Hepatocyte (in vitro differentiated cells): ENCODE results near the gene ART4. TPM values are rescaled to one million over a fixed set of nuclear protein-coding genes. Genes with fewer than 3 reads are reported as not detected.

Experiments used
- DNase-seq: peaks from one replicate; pipeline ENCODE4 v3.0.0-alpha.2; 2016; ENCODE audit warnings: low spot score
- H2AFZ ChIP-seq: fragments of 200-600 bp; sonication (generic); 2 replicates; pipeline ENCODE4 v1.6.0; 2016; ENCODE audit warnings: antibody characterized with exemption, mild to moderate bottlenecking
- H3K27ac ChIP-seq: fragments of 200-600 bp; sonication (generic); 2 replicates; pipeline ENCODE4 v1.5.1; 2016; ENCODE audit warnings: mild to moderate bottlenecking
- H3K27me3 ChIP-seq: fragments of 200-600 bp; sonication (generic); 2 replicates; pipeline ENCODE4 v1.6.1; 2016
- H3K36me3 ChIP-seq: fragments of 200-600 bp; sonication (generic); replicated peaks from 2 replicates; pipeline ENCODE4 v1.5.1; 2016; ENCODE audit warnings: low read depth; ENCODE audit not compliant: insufficient read depth
- H3K4me1 ChIP-seq: fragments of 200-600 bp; sonication (generic); 2 replicates; pipeline ENCODE4 v1.5.1; 2016; ENCODE audit warnings: mild to moderate bottlenecking, moderate library complexity; ENCODE audit not compliant: insufficient read depth
- H3K4me2 ChIP-seq: fragments of 200-600 bp; sonication (generic); 2 replicates; pipeline ENCODE4 v1.6.0; 2016
- H3K4me3 ChIP-seq: fragments of 200-600 bp; sonication (generic); 2 replicates; pipeline ENCODE4 v1.5.1; 2016; ENCODE audit warnings: mild to moderate bottlenecking
- H3K79me2 ChIP-seq: fragments of 200-600 bp; sonication (generic); 2 replicates; pipeline ENCODE4 v1.6.0; 2017; ENCODE audit warnings: mild to moderate bottlenecking
- H3K9me2 ChIP-seq: fragments of 200-600 bp; sonication (generic); replicated peaks from 2 replicates; pipeline ENCODE4 v1.6.0; 2017; ENCODE audit warnings: mild to moderate bottlenecking; ENCODE audit not compliant: insufficient read depth
- H3K9me3 ChIP-seq: fragments of 200-600 bp; sonication (generic); 2 replicates; pipeline ENCODE4 v1.5.1; 2016; ENCODE audit warnings: low read depth, mild to moderate bottlenecking
- H4K20me1 ChIP-seq: fragments of 200-600 bp; sonication (generic); 2 replicates; pipeline ENCODE4 v1.6.0; 2016; ENCODE audit warnings: mild to moderate bottlenecking; ENCODE audit not compliant: insufficient read depth, poor library complexity, severe bottlenecking
- EZH2 ChIP-seq: fragments of 200-600 bp; sonication (generic); IDR thresholded peaks from 2 replicates; pipeline ENCODE4 v1.6.1; 2016; ENCODE audit warnings: antibody characterized with exemption, mild to moderate bottlenecking, borderline replicate concordance
- EZH2phosphoT487 ChIP-seq: fragments of 200-600 bp; sonication (generic); IDR thresholded peaks from one replicate; pipeline ENCODE4 v1.6.1; 2018; ENCODE audit warnings: antibody characterized with exemption, mild to moderate bottlenecking, low read depth, moderate library complexity; ENCODE audit not compliant: unreplicated experiment, severe bottlenecking
- WGBS: methylation state at CpG from one replicate; pipeline ENCODE4 v1.1.6; 2016; ENCODE audit warnings: low lambda C conversion rate; ENCODE audit errors: missing lambda C conversion rate; 5-methylcytosine and 5-hydroxymethylcytosine counted together
- polyA plus RNA-seq: library from polyadenylated mRNA; unstranded; fragments of >200 nt; fragmentation: Nextera tagmentation; extraction: Ambion mirVana; gene quantifications from 2 replicates; pipeline ENCODE4 v1.2.1, GENCODE V29; 2016
- total RNA-seq: library from RNA; depleted of rRNA; stranded (reverse); fragments of >200 nt; gene quantifications from 2 replicates; pipeline ENCODE4 v1.2.3, GENCODE V29; 2014
- TF ChIP-seq, protein P1 (sequence below): fragments of 200-600 bp; sonication (generic); IDR thresholded peaks from 2 replicates; pipeline ENCODE4 v1.5.1; 2016; ENCODE audit warnings: antibody characterized with exemption, mild to moderate bottlenecking; ENCODE audit not compliant: poor library complexity

The ART4 gene
- total and polyA plus RNA-seq, 2 experiments from 2014 or later, result 4.9 to 7.3 TPM

- no peaks in the 10 kb centered on the region for H3K27me3 ChIP-seq
- no peak for TF ChIP-seq EZH2phosphoT487
- TF ChIP-seq EZH2, result no peak
- TF ChIP-seq, protein P1, sequence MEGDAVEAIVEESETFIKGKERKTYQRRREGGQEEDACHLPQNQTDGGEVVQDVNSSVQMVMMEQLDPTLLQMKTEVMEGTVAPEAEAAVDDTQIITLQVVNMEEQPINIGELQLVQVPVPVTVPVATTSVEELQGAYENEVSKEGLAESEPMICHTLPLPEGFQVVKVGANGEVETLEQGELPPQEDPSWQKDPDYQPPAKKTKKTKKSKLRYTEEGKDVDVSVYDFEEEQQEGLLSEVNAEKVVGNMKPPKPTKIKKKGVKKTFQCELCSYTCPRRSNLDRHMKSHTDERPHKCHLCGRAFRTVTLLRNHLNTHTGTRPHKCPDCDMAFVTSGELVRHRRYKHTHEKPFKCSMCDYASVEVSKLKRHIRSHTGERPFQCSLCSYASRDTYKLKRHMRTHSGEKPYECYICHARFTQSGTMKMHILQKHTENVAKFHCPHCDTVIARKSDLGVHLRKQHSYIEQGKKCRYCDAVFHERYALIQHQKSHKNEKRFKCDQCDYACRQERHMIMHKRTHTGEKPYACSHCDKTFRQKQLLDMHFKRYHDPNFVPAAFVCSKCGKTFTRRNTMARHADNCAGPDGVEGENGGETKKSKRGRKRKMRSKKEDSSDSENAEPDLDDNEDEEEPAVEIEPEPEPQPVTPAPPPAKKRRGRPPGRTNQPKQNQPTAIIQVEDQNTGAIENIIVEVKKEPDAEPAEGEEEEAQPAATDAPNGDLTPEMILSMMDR, result no peak
- no peaks in the 10 kb centered on the region for H3K9me2 ChIP-seq
- no peak for DNase-seq
- H3K4me2 ChIP-seq, result peak overlapping the region; percentile 64
- no peaks in the 10 kb centered on the region for H3K9me3 ChIP-seq
- 80% methylated on average over 10 of the region's 10 CpGs for WGBS
- H3K79me2 ChIP-seq, result no peaks in the 10 kb centered on the region
- H4K20me1 ChIP-seq, result no peaks in the 10 kb centered on the region
- peak overlapping the region; percentile 72 for H3K27ac ChIP-seq
- H2AFZ ChIP-seq, result no peak overlapping the region
- no peaks in the 10 kb centered on the region for H3K36me3 ChIP-seq
- no peaks in the 10 kb centered on the region for H3K4me1 ChIP-seq
- no peak overlapping the region for H3K4me3 ChIP-seq
Observed at GRCh38 chr12:14883686-14884085, 40.4 kb upstream of the ART4 start.

GRCh38 chr12:14880890-14881453, 37.6 kb upstream of the ART4 start:
- Histone ChIP-seq H3K27ac (no peak overlapping the region), H3K9me3 (no peaks in the 10 kb centered on the region), H3K9me2 (no peaks in the 10 kb centered on the region), H2AFZ (no peak overlapping the region), H3K4me2 (no peak overlapping the region), H4K20me1 (no peaks in the 10 kb centered on the region), H3K4me3 (no peak overlapping the region), H3K27me3 (no peaks in the 10 kb centered on the region), H3K79me2 (no peaks in the 10 kb centered on the region), H3K36me3 (no peaks in the 10 kb centered on the region), H3K4me1 (no peaks in the 10 kb centered on the region)
- TF ChIP-seq, protein P1, result no peak
- no peak for DNase-seq
- 88% methylated on average over 6 of the region's 6 CpGs for WGBS

GRCh38 chr12:14879222-14879933, 36.1 kb upstream of the ART4 start:
- no peak overlapping the region for H2AFZ ChIP-seq
- no peaks in the 10 kb centered on the region for H3K4me1 ChIP-seq
- no peak overlapping the region for H3K4me3 ChIP-seq
- H3K27ac ChIP-seq, result no peak overlapping the region
- 81% methylated on average over 8 of the region's 8 CpGs for WGBS
- no peaks in the 10 kb centered on the region for H3K27me3 ChIP-seq
- DNase-seq, result no peak
- no peak overlapping the region for H3K4me2 ChIP-seq
- H3K9me2 ChIP-seq, result no peaks in the 10 kb centered on the region
- no peaks in the 10 kb centered on the region for H3K36me3 ChIP-seq
- TF ChIP-seq, protein P1, result no peak
- no peak for TF ChIP-seq EZH2phosphoT487
- TF ChIP-seq EZH2, result no peak
- no peaks in the 10 kb centered on the region for H3K79me2 ChIP-seq
- no peaks in the 10 kb centered on the region for H4K20me1 ChIP-seq
- H3K9me3 ChIP-seq, result no peaks in the 10 kb centered on the region
